Measurements from ENCODE around the gene RPS6KA2. TPM values are rescaled to one million over a fixed set of nuclear protein-coding genes. Genes with fewer than 3 reads are reported as not detected.

RPS6KA2 gene
- total and polyA plus RNA-seq, 2 donors (not counting 1 experiment from before 2014, with no cell fraction given): 2.2 to 16.0 TPM

- H3K27me3 Mint-ChIP-seq: peaks cover 46% of the 10 kb centered on the region
- Histone ChIP-seq H3K27ac (ENCODE audit: low read length in 2 of 2) (no peak overlapping the region), H3K4me1 (ENCODE audit: control insufficient read depth in 2 of 2, insufficient read depth in 2 of 2, low read length in 2 of 2) (peaks cover 11 to 16% of the 10 kb centered on the region in 2 donors), H4K20me1 (ENCODE audit: control insufficient read depth, insufficient read depth, low read length, poor library complexity, severe bottlenecking) (no peaks in the 10 kb centered on the region), H2AFZ (ENCODE audit: insufficient read depth, low read depth, low read length, poor library complexity, severe bottlenecking) (no peak overlapping the region), H3K4me3 (ENCODE audit: control extremely low read depth in 1 of 5, extremely low read depth in 1 of 5, insufficient read depth in 1 of 5, low read depth in 2 of 5, low read length in 4 of 5) (no peak overlapping the region), H3K9ac (ENCODE audit: low read length) (no peak overlapping the region), H3K79me2 (ENCODE audit: control insufficient read depth, insufficient read depth, low read length) (no peaks in the 10 kb centered on the region), H3K4me2 (replicated peaks; ENCODE audit: low read depth, low read length, poor library complexity, severe bottlenecking) (no peak overlapping the region), H3K9me3 (ENCODE audit: control extremely low read depth in 1 of 3, control insufficient read depth in 2 of 3, insufficient read depth in 1 of 3, low read length in 2 of 3) (peaks cover 0 to 2% (median 0%) of the 10 kb centered on the region in 3 donors), H3K36me3 (replicated peaks in 1 of 2; ENCODE audit: control extremely low read depth in 1 of 2, control insufficient read depth in 1 of 2, extremely low read depth in 1 of 2, insufficient read depth in 2 of 2, low read length in 1 of 2) (no peaks in the 10 kb centered on the region), H3K27me3 (replicated peaks in 1 of 4; ENCODE audit: control extremely low read depth in 1 of 4, control insufficient read depth in 3 of 4, insufficient read depth in 4 of 4, low read length in 3 of 4) (peaks cover 0 to 58% (median 27%) of the 10 kb centered on the region in 4 experiments)
- no peaks in the 10 kb centered on the region for H3K9me3 Mint-ChIP-seq (ENCODE audit: insufficient read depth)
- CTCF ChIA-PET: interaction anchor here (1.1 kb wide), 1 partner anchor 9 kb away, joined by 3 read pairs; no protein-coding TSS in a partner anchor
- ATAC-seq (ENCODE audit: low read depth): no peak
- POLR2A ChIA-PET: no interaction called here
- peaks cover 19% of the 10 kb centered on the region for H3K4me1 Mint-ChIP-seq
- TF ChIP-seq, protein P1, sequence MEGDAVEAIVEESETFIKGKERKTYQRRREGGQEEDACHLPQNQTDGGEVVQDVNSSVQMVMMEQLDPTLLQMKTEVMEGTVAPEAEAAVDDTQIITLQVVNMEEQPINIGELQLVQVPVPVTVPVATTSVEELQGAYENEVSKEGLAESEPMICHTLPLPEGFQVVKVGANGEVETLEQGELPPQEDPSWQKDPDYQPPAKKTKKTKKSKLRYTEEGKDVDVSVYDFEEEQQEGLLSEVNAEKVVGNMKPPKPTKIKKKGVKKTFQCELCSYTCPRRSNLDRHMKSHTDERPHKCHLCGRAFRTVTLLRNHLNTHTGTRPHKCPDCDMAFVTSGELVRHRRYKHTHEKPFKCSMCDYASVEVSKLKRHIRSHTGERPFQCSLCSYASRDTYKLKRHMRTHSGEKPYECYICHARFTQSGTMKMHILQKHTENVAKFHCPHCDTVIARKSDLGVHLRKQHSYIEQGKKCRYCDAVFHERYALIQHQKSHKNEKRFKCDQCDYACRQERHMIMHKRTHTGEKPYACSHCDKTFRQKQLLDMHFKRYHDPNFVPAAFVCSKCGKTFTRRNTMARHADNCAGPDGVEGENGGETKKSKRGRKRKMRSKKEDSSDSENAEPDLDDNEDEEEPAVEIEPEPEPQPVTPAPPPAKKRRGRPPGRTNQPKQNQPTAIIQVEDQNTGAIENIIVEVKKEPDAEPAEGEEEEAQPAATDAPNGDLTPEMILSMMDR (IDR thresholded peaks at IDR 0.05): no peak
- TF ChIP-seq EZH2 (IDR thresholded peaks at IDR 0.05; ENCODE audit: borderline replicate concordance, insufficient read depth, low read depth, low read length, poor library complexity, severe bottlenecking): no peak
- H3K4me3 Mint-ChIP-seq: no peak overlapping the region
- DNase-seq: no peak
- 74% methylated on average over 20 of the region's 26 CpGs for WGBS (ENCODE audit: insufficient coverage)
- intact Hi-C loops (cut with micrococcal nuclease): no loop called here
- H3K27ac Mint-ChIP-seq: no peak overlapping the region
Observed at GRCh38 chr6:166633732-166634535, 6.9 kb upstream of the RPS6KA2 start.

- TF ChIP-seq, protein P1 (IDR thresholded peaks at IDR 0.05): no peak
- TF ChIP-seq EZH2 (IDR thresholded peaks at IDR 0.05; ENCODE audit: borderline replicate concordance, insufficient read depth, low read depth, low read length, poor library complexity, severe bottlenecking): no peak
- Histone ChIP-seq H3K9me3 (ENCODE audit: control extremely low read depth in 1 of 3, control insufficient read depth in 2 of 3, insufficient read depth in 1 of 3, low read length in 2 of 3) (peaks cover 0 to 3% (median 0%) of the 10 kb centered on the region in 3 donors), H2AFZ (ENCODE audit: insufficient read depth, low read depth, low read length, poor library complexity, severe bottlenecking) (no peak overlapping the region), H3K9ac (ENCODE audit: low read length) (no peak overlapping the region), H3K4me3 (ENCODE audit: control extremely low read depth in 1 of 5, extremely low read depth in 1 of 5, insufficient read depth in 1 of 5, low read depth in 2 of 5, low read length in 4 of 5) (no peak overlapping the region), H3K27me3 (replicated peaks in 1 of 4; ENCODE audit: control extremely low read depth in 1 of 4, control insufficient read depth in 3 of 4, insufficient read depth in 4 of 4, low read length in 3 of 4) (peaks cover 0 to 58% (median 25%) of the 10 kb centered on the region in 4 experiments), H3K27ac (ENCODE audit: low read length in 2 of 2) (no peak overlapping the region), H3K36me3 (replicated peaks in 1 of 2; ENCODE audit: control extremely low read depth in 1 of 2, control insufficient read depth in 1 of 2, extremely low read depth in 1 of 2, insufficient read depth in 2 of 2, low read length in 1 of 2) (no peaks in the 10 kb centered on the region), H3K4me1 (ENCODE audit: control insufficient read depth in 2 of 2, insufficient read depth in 2 of 2, low read length in 2 of 2) (peaks cover 9 to 15% of the 10 kb centered on the region in 2 donors), H4K20me1 (ENCODE audit: control insufficient read depth, insufficient read depth, low read length, poor library complexity, severe bottlenecking) (no peaks in the 10 kb centered on the region), H3K4me2 (replicated peaks; ENCODE audit: low read depth, low read length, poor library complexity, severe bottlenecking) (no peak overlapping the region), H3K79me2 (ENCODE audit: control insufficient read depth, insufficient read depth, low read length) (no peaks in the 10 kb centered on the region)
- H3K9me3 Mint-ChIP-seq (ENCODE audit: insufficient read depth): no peaks in the 10 kb centered on the region
- H3K27ac Mint-ChIP-seq: no peak overlapping the region
- POLR2A ChIA-PET: interaction anchor here (0.7 kb wide), 1 partner anchor 530 kb away, joined by 4 read pairs; no protein-coding TSS in a partner anchor
- no peak for DNase-seq
- H3K27me3 Mint-ChIP-seq: peaks cover 36% of the 10 kb centered on the region
- H3K4me3 Mint-ChIP-seq: no peak overlapping the region
- 92% methylated on average over 9 of the region's 11 CpGs for WGBS (ENCODE audit: insufficient coverage)
- ATAC-seq (ENCODE audit: low read depth): no peak
- CTCF ChIA-PET: interaction anchor here (0.6 to 1.1 kb wide), 2 partner anchors 10 to 67 kb away, joined by 3 read pairs; no protein-coding TSS in a partner anchor
- intact Hi-C loops (cut with micrococcal nuclease): no loop called here
- peaks cover 16% of the 10 kb centered on the region for H3K4me1 Mint-ChIP-seq
Observed at GRCh38 chr6:166632731-166633130, 5.7 kb upstream of the RPS6KA2 start.

Measured in B cell (primary cell).